ENCODE data around the gene ARSH. TPM values are rescaled to one million over a fixed set of nuclear protein-coding genes. Genes with fewer than 3 reads are reported as not detected.

The ARSH gene
- total RNA-seq, 1 donor from 2014 or later, result not detected

GRCh38 chrX:3017492-3017891 lies 11.1 kb downstream of the ARSH start:
- no peak for DNase-seq (ENCODE audit: low spot score in 2 of 2)
- intact Hi-C loops (cut with DNase I), result no loop called here

GRCh38 chrX:3024176-3024575 lies 17.8 kb downstream of the ARSH start:
- DNase-seq (ENCODE audit: low spot score in 2 of 2), result no peak
- no peak for TF ChIP-seq CTCF (IDR thresholded peaks at IDR 0.05)
- Histone ChIP-seq H3K27ac (no peak overlapping the region), H3K4me1 (no peaks in the 10 kb centered on the region), H3K27me3 (no peaks in the 10 kb centered on the region), H3K36me3 (no peaks in the 10 kb centered on the region), H3K9me3 (no peaks in the 10 kb centered on the region), H3K4me3 (no peak overlapping the region)
- intact Hi-C loops (cut with DNase I), result no loop called here

More at GRCh38 chrX:3017492-3017891, 11.1 kb downstream of the ARSH start:
- no peak for TF ChIP-seq CTCF (IDR thresholded peaks at IDR 0.05)
- no peaks in the 10 kb centered on the region for H3K36me3 ChIP-seq
- no peak overlapping the region for H3K4me3 ChIP-seq
- H3K27ac ChIP-seq, result no peak overlapping the region
- H3K27me3 ChIP-seq, result no peaks in the 10 kb centered on the region
- no peaks in the 10 kb centered on the region for H3K4me1 ChIP-seq
- peaks cover 0 to 7% of the 10 kb centered on the region in 2 donors for H3K9me3 ChIP-seq

GRCh38 chrX:3026074-3026815 lies 19.9 kb downstream of the ARSH start:
- no peak overlapping the region for H3K4me3 ChIP-seq
- no peaks in the 10 kb centered on the region for H3K9me3 ChIP-seq
- DNase-seq (ENCODE audit: low spot score in 2 of 2), result no peak
- no peak overlapping the region for H3K27ac ChIP-seq
- H3K36me3 ChIP-seq, result no peaks in the 10 kb centered on the region
- intact Hi-C loops (cut with DNase I), result no loop called here
- H3K4me1 ChIP-seq, result no peaks in the 10 kb centered on the region
- TF ChIP-seq CTCF (IDR thresholded peaks at IDR 0.05), result no peak
- H3K27me3 ChIP-seq, result no peaks in the 10 kb centered on the region

- Histone ChIP-seq H3K27me3 (no peaks in the 10 kb centered on the region), H3K36me3 (no peaks in the 10 kb centered on the region), H3K4me3 (no peak overlapping the region), H3K4me1 (no peaks in the 10 kb centered on the region), H3K9me3 (peaks cover 0 to 4% of the 10 kb centered on the region in 2 donors), H3K27ac (no peak overlapping the region)
- no peak for TF ChIP-seq CTCF (IDR thresholded peaks at IDR 0.05)
- no peak for DNase-seq (ENCODE audit: low spot score in 2 of 2)
- intact Hi-C loops (cut with DNase I), result loop anchor here (1.0 kb wide), 1 partner anchor 17 kb away; no protein-coding TSS in a partner anchor
Observed at GRCh38 chrX:3029129-3029528, 22.8 kb downstream of the ARSH start.

- intact Hi-C loops (cut with DNase I), result no loop called here
- no peaks in the 10 kb centered on the region for H3K4me1 ChIP-seq
- H3K27me3 ChIP-seq, result no peaks in the 10 kb centered on the region
- DNase-seq (ENCODE audit: low spot score in 2 of 2), result no peak
- no peak for TF ChIP-seq CTCF (IDR thresholded peaks at IDR 0.05)
- no peak overlapping the region for H3K27ac ChIP-seq
- no peak overlapping the region for H3K4me3 ChIP-seq
- H3K9me3 ChIP-seq, result no peaks in the 10 kb centered on the region
- no peaks in the 10 kb centered on the region for H3K36me3 ChIP-seq
Observed at GRCh38 chrX:3037218-3037617, 30.9 kb downstream of the ARSH start.
